ENCODE data around the gene IGFALS.

The IGFALS gene

DNA sequence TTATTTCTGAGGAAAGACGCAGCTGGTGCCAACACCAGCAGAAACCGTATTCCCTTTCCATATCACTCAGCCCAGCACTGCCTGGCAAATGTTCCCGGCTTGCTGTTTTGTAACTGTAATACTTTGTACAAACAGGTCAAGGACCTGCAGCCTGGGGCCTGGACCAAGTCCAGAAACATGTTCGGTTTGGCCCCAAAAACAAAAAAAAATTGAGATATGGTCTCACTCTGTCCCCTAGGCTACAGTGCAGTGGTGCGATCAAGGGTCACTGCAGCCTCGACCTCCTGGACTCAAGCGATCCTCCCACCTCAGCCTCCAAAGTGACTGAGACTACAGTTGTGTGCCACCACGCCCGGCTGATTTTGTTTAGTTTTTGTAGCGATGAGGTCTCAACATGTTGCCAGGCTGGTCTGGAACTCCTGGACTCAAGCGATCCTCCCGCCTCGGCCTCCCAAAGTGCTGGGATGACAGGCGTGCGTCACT is 31.9 kb upstream of the IGFALS start:
- Histone ChIP-seq H3K27ac (ENCODE audit: low read depth, low read length) (no peak overlapping the region), H3K4me3 (ENCODE audit: low read depth, low read length) (peak overlapping the region; percentile 89), H3K27me3 (ENCODE audit: control insufficient read depth, insufficient read depth, low read length) (no peaks in the 10 kb centered on the region), H3K36me3 (ENCODE audit: control insufficient read depth, insufficient read depth, low read length) (peaks cover 16% of the 10 kb centered on the region; the same call in 1 of the 2 replicates), H3K9ac (ENCODE audit: low read length) (no peak overlapping the region), H3K4me1 (ENCODE audit: control insufficient read depth, insufficient read depth, low read length) (peaks cover 4% of the 10 kb centered on the region; the same call in 1 of the 2 replicates), H3K9me3 (ENCODE audit: control insufficient read depth, insufficient read depth, low read depth, low read length) (no peaks in the 10 kb centered on the region)

DNA sequence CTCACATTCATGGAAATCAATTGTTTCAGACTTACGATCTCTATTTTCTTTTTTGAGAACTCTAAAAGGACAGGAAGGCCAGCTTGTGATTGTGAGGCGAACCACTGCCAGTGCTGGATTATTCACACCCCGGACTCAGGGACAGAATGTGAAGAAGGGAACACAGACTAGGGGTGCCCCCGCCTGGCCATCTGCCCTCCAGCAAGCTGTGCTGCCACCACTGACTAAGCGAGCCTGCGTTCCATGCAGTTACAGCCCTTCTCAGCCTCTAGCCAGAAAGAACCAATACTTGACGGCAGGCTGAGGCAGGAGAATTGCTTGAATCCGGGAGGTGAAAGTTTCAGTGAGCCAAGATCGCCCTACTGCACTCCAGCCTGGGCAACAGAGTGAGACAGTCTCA is 30.3 kb upstream of the IGFALS start:
- Histone ChIP-seq H3K27ac (ENCODE audit: low read depth, low read length) (no peak overlapping the region), H3K9me3 (ENCODE audit: control insufficient read depth, insufficient read depth, low read depth, low read length) (no peaks in the 10 kb centered on the region), H3K4me1 (ENCODE audit: control insufficient read depth, insufficient read depth, low read length) (peaks cover 4% of the 10 kb centered on the region; the same call in 1 of the 2 replicates), H3K9ac (ENCODE audit: low read length) (no peak overlapping the region), H3K36me3 (ENCODE audit: control insufficient read depth, insufficient read depth, low read length) (peaks cover 12% of the 10 kb centered on the region; the same call in 1 of the 2 replicates), H3K27me3 (ENCODE audit: control insufficient read depth, insufficient read depth, low read length) (no peaks in the 10 kb centered on the region), H3K4me3 (ENCODE audit: low read depth, low read length) (no peak overlapping the region)

DNA sequence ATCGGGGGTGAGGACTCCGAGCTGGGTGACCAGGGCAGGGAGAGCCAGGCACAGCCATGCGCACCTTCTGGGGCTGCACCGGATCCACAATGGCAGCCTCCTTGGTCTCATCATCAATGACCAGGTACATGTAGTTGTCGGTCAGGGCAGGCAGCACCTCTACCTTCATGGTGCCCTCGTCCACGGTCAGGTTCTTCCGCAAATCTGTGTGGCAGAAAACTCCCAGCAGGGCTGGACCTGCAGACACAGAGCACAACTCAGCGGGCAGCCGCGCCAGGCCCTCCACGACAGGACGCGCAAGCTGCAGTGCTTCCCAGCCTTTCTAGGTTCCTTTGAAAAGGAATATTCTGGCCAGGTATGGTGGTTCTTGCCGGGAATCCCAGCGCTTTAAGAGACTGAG is 29.3 kb upstream of the IGFALS start:
- no peaks in the 10 kb centered on the region for H3K27me3 ChIP-seq (ENCODE audit: control insufficient read depth, insufficient read depth, low read length)
- H3K4me3 ChIP-seq (ENCODE audit: low read depth, low read length) = no peak overlapping the region
- no peaks in the 10 kb centered on the region for H3K9me3 ChIP-seq (ENCODE audit: control insufficient read depth, insufficient read depth, low read depth, low read length)
- no peak overlapping the region for H3K27ac ChIP-seq (ENCODE audit: low read depth, low read length)
- H3K9ac ChIP-seq (ENCODE audit: low read length) = no peak overlapping the region
- H3K36me3 ChIP-seq (ENCODE audit: control insufficient read depth, insufficient read depth, low read length) = peaks cover 12% of the 10 kb centered on the region; the same call in 1 of the 2 replicates
- peaks cover 4% of the 10 kb centered on the region; the same call in 1 of the 2 replicates for H3K4me1 ChIP-seq (ENCODE audit: control insufficient read depth, insufficient read depth, low read length)

GRCh38 chr16:1821861-1822611 is 28.5 kb upstream of the IGFALS start:
- peaks cover 13% of the 10 kb centered on the region; the same call in 1 of the 2 replicates for H3K36me3 ChIP-seq (ENCODE audit: control insufficient read depth, insufficient read depth, low read length)
- H3K4me3 ChIP-seq (ENCODE audit: low read depth, low read length) = no peak overlapping the region
- no peak overlapping the region for H3K27ac ChIP-seq (ENCODE audit: low read depth, low read length)
- H3K27me3 ChIP-seq (ENCODE audit: control insufficient read depth, insufficient read depth, low read length) = no peaks in the 10 kb centered on the region
- H3K9me3 ChIP-seq (ENCODE audit: control insufficient read depth, insufficient read depth, low read depth, low read length) = no peaks in the 10 kb centered on the region
- peaks cover 4% of the 10 kb centered on the region; the same call in 1 of the 2 replicates for H3K4me1 ChIP-seq (ENCODE audit: control insufficient read depth, insufficient read depth, low read length)
- H3K9ac ChIP-seq (ENCODE audit: low read length) = no peak overlapping the region

- no peak overlapping the region for H3K4me3 ChIP-seq (ENCODE audit: low read depth, low read length)
- H3K9me3 ChIP-seq (ENCODE audit: control insufficient read depth, insufficient read depth, low read depth, low read length) = no peaks in the 10 kb centered on the region
- H3K4me1 ChIP-seq (ENCODE audit: control insufficient read depth, insufficient read depth, low read length) = peaks cover 4% of the 10 kb centered on the region; the same call in 1 of the 2 replicates
- H3K27ac ChIP-seq (ENCODE audit: low read depth, low read length) = no peak overlapping the region
- H3K9ac ChIP-seq (ENCODE audit: low read length) = no peak overlapping the region
- peaks cover 22% of the 10 kb centered on the region for H3K36me3 ChIP-seq (ENCODE audit: control insufficient read depth, insufficient read depth, low read length)
- H3K27me3 ChIP-seq (ENCODE audit: control insufficient read depth, insufficient read depth, low read length) = no peaks in the 10 kb centered on the region
Measured at GRCh38 chr16:1820946-1821290, 27.4 kb upstream of the IGFALS start.

DNA sequence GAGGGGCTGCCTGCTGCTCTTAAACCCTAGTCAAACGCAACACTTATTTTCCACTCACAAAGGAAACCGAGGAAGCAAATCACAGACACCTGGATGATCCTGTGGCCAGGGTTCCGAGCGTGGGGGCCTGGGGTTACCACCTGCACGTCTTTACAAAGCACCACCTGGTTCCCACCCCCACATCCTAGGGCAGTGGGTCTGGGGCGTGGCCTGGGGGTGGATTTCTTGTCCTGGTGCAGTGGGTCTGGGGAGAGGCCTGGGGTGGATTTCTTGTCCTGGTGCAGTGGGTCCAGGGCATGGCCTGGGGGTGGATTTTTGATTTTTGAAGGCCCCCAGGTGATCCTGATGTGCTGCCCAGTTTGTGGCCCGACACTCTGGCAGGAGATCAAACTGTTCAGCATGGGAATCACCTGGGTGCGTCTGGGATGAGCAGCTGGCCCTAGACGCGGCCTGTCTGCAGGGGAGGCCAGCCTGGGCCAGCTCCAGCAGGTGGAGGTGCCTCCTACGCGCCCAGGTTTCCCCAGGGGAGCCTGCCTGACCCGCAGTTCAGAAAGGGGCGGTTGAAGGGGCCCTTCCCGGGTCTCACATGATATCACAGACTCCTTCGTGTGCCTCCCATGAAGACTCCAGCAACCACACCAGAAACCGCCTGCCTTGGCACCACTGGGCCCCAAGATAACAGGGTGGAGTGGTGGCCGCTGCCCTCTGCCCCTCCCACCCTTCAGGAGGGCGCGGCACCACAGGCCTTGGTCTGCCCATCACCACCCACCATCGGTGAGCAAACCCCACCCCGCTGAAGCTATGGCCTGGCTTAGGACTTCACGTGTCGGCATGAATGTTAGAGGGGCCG is 26.8 kb upstream of the IGFALS start:
- no peaks in the 10 kb centered on the region for H3K9me3 ChIP-seq (ENCODE audit: control insufficient read depth, insufficient read depth, low read depth, low read length)

GRCh38 chr16:1819611-1820010 is 26.1 kb upstream of the IGFALS start:
- H3K27me3 ChIP-seq (ENCODE audit: control insufficient read depth, insufficient read depth, low read length) = no peaks in the 10 kb centered on the region
- no peak overlapping the region for H3K9ac ChIP-seq (ENCODE audit: low read length)
- no peak overlapping the region for H3K4me3 ChIP-seq (ENCODE audit: low read depth, low read length)
- no peak overlapping the region for H3K27ac ChIP-seq (ENCODE audit: low read depth, low read length)
- H3K9me3 ChIP-seq (ENCODE audit: control insufficient read depth, insufficient read depth, low read depth, low read length) = no peaks in the 10 kb centered on the region
- peaks cover 27% of the 10 kb centered on the region for H3K36me3 ChIP-seq (ENCODE audit: control insufficient read depth, insufficient read depth, low read length)
- no peaks in the 10 kb centered on the region for H3K4me1 ChIP-seq (ENCODE audit: control insufficient read depth, insufficient read depth, low read length)

More for the DNA sequence above, 26.8 kb upstream of the IGFALS start:
- no peaks in the 10 kb centered on the region for H3K4me1 ChIP-seq (ENCODE audit: control insufficient read depth, insufficient read depth, low read length)
- no peak overlapping the region for H3K27ac ChIP-seq (ENCODE audit: low read depth, low read length)
- H3K9ac ChIP-seq (ENCODE audit: low read length) = no peak overlapping the region
- H3K4me3 ChIP-seq (ENCODE audit: low read depth, low read length) = no peak overlapping the region
- H3K36me3 ChIP-seq (ENCODE audit: control insufficient read depth, insufficient read depth, low read length) = peaks cover 25% of the 10 kb centered on the region
- H3K27me3 ChIP-seq (ENCODE audit: control insufficient read depth, insufficient read depth, low read length) = no peaks in the 10 kb centered on the region

GRCh38 chr16:1818873-1819525 is 25.5 kb upstream of the IGFALS start:
- no peaks in the 10 kb centered on the region for H3K4me1 ChIP-seq (ENCODE audit: control insufficient read depth, insufficient read depth, low read length)
- no peak overlapping the region for H3K4me3 ChIP-seq (ENCODE audit: low read depth, low read length)
- no peak overlapping the region for H3K9ac ChIP-seq (ENCODE audit: low read length)
- H3K27ac ChIP-seq (ENCODE audit: low read depth, low read length) = no peak overlapping the region
- peaks cover 27% of the 10 kb centered on the region for H3K36me3 ChIP-seq (ENCODE audit: control insufficient read depth, insufficient read depth, low read length)
- no peaks in the 10 kb centered on the region for H3K27me3 ChIP-seq (ENCODE audit: control insufficient read depth, insufficient read depth, low read length)
- H3K9me3 ChIP-seq (ENCODE audit: control insufficient read depth, insufficient read depth, low read depth, low read length) = no peaks in the 10 kb centered on the region

- Histone ChIP-seq H3K9ac (ENCODE audit: low read length) (no peak overlapping the region), H3K4me1 (ENCODE audit: control insufficient read depth, insufficient read depth, low read length) (no peaks in the 10 kb centered on the region), H3K4me3 (ENCODE audit: low read depth, low read length) (no peak overlapping the region), H3K27me3 (ENCODE audit: control insufficient read depth, insufficient read depth, low read length) (no peaks in the 10 kb centered on the region), H3K36me3 (ENCODE audit: control insufficient read depth, insufficient read depth, low read length) (peaks cover 27% of the 10 kb centered on the region), H3K9me3 (ENCODE audit: control insufficient read depth, insufficient read depth, low read depth, low read length) (no peaks in the 10 kb centered on the region), H3K27ac (ENCODE audit: low read depth, low read length) (no peak overlapping the region)
Measured at GRCh38 chr16:1818204-1818872, 24.8 kb upstream of the IGFALS start.

- Histone ChIP-seq H3K9me3 (ENCODE audit: control insufficient read depth, insufficient read depth, low read depth, low read length) (no peaks in the 10 kb centered on the region), H3K27me3 (ENCODE audit: control insufficient read depth, insufficient read depth, low read length) (no peaks in the 10 kb centered on the region), H3K4me1 (ENCODE audit: control insufficient read depth, insufficient read depth, low read length) (no peaks in the 10 kb centered on the region), H3K9ac (ENCODE audit: low read length) (no peak overlapping the region), H3K4me3 (ENCODE audit: low read depth, low read length) (no peak overlapping the region), H3K27ac (ENCODE audit: low read depth, low read length) (no peak overlapping the region), H3K36me3 (ENCODE audit: control insufficient read depth, insufficient read depth, low read length) (peaks cover 27% of the 10 kb centered on the region)
Measured at GRCh38 chr16:1817716-1818115, 24.2 kb upstream of the IGFALS start.

Data from HUES6 (cell line).